Measurements from ENCODE around the gene MAST2.
A peak's percentile ranks its signal among the peaks of the same experiment; 100 is the strongest.

MAST2 gene

DNA sequence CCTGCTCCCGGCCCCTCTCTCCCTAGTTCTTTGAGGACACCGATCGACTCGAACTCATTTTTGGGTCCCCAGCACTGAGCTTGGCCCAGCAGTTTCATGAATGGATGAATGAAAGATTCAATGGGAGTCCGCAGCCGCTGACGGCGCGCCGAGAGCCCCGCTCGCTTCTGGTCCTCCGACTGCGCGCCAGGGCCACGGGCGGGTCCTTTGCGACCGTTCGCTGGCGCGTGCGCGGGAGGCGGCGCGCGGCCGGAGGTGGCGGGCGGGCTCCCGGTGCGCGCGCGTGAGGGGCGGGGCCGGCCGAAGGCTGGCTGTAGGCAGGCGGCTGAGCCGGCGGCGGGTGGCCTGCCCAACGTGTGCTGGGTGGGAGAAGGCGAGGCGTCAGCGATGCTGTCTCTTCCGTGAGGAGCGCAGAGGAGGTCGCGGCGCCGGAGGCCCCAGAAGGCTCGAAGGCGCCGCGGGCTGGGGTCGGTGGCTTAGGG is at the start of gene MAST2:
Gene MAST2, plus strand, starts transcription at position 314 of the 482 bp plus-strand sequence. CDS start 284 bp downstream, outside the sequence.
- peak; percentile 92 for DNase-seq

DNA sequence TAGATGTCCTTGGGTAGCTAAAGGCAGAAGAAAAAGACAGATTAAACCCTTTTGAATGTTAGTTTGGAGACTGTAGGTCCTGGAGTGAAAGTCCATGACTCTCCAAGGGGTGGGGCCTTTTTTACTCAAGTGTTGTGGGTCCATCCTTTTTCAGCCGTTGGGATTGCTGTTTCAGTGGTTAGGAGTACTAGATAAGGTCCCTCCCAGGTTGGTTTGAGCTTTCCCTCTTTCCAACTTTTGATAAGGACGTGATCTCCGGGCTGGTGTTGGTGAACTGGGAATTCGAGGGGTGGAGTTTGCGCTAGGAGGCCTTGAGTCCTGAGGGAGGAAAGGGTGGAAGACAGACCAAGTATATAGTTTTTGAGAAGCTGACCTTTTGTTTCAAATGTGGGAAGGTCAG is 47.7 kb upstream of the MAST2 start:
- no peak for DNase-seq

GRCh38 chr1:45762291-45762690 is 41.1 kb upstream of the MAST2 start:
- DNase-seq, result no peak

- no peak for DNase-seq
These were observed 37.2 kb upstream of the MAST2 start for GRCh38 chr1:45765999-45766792.

DNA sequence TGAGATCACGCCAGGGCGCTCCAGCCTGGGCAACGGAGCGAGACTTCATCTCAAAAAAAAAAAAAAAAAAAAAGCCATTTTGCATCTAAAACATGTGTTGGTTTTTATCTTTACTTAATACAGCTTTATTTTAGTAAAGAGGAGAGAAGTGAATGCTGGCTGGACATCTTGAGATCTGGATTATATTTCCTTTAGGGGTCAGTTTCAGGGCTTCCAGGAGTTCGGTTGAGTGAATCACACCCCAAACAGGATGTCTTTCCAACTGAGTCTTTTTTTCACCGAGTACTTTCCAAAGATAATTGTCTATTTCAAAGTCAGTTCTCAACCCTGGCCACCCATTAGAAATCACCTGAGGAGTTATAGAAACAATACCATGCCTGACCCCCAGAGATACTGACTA is 36.4 kb upstream of the MAST2 start:
- no peak for DNase-seq

- DNase-seq, result no peak
These were observed 34.0 kb upstream of the MAST2 start for GRCh38 chr1:45769261-45769932.

DNA sequence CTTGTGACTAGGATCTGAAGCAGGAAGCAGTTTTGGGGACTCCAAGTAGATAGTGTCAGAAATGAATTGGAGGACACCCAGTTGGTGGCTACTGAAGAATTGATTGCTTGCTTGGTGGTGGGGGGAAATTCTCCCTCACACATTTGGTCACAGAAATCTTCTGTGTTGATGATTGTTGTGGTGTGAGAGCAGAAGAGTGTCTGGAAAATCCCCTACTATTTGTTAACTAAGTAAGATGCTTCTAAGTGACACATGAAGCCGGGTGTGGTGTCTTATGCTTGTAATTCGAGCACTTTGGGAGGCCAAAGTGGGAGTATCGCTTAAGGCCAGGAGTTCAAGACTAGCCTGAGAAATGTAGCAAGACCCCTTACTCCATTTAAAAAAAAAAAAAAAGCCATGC is 30.4 kb upstream of the MAST2 start:
- no peak for DNase-seq

DNA sequence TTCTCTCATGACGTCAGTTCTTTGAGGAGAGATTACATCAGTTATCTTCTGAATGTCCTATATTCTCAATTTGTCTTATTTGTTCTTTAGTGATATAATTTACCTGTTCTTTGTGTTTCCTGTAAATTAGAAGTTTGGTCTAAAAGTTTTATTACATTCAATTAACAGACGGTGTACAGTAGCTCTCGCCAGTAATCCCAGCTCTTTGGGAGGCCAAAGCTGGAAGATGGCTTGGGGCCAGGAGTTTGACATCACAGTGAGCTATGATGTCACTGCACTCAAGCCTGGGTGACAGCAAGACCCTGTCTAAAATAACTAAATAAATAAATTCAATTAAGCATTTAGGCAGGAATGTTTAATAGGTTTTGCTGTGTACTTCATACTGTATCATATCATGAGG is 27.6 kb upstream of the MAST2 start:
- DNase-seq, result no peak

DNA sequence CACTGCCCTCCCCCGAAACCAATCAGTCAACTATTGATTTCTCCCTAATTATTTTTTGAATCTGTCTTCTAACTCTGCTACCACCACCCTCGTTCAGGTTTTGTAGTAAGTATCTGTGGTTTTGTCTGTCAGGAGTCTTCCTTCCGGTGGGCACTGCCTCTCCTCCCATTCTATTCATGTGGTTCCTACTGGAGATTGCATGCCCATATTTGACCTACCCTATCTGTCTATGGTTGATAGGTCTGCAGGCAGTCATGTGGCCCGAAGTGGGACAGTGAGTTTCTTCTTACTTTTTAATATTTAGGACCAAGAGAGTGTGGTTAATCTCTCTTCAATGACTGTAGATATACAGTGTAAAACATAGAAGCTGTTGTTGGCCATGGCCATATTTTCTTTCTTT is 17.8 kb upstream of the MAST2 start:
- DNase-seq, result no peak

DNA sequence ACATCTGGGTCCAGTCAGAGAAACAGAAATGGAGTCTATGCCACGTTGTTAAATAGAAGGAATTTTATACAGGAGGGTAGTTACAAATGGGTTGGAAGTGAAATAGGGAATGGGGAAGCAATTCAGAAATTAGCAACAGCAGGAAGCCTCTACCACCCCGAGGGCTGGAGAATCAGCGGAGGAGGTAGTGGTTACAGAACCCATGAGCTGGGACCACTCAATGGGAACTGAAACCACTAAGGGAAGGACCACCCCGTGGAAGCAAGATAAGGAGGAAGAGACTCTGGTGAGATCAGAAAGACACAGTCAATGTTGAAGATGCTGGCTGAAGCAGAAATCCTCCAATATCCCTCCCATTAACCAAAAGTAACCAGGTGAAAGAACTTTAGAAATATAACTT is 15.5 kb upstream of the MAST2 start:
- no peak for DNase-seq

GRCh38 chr1:45789601-45790000 is 13.8 kb upstream of the MAST2 start:
- no peak for DNase-seq

- DNase-seq, result no peak
These were observed 10.7 kb upstream of the MAST2 start for GRCh38 chr1:45792744-45793143.

DNA sequence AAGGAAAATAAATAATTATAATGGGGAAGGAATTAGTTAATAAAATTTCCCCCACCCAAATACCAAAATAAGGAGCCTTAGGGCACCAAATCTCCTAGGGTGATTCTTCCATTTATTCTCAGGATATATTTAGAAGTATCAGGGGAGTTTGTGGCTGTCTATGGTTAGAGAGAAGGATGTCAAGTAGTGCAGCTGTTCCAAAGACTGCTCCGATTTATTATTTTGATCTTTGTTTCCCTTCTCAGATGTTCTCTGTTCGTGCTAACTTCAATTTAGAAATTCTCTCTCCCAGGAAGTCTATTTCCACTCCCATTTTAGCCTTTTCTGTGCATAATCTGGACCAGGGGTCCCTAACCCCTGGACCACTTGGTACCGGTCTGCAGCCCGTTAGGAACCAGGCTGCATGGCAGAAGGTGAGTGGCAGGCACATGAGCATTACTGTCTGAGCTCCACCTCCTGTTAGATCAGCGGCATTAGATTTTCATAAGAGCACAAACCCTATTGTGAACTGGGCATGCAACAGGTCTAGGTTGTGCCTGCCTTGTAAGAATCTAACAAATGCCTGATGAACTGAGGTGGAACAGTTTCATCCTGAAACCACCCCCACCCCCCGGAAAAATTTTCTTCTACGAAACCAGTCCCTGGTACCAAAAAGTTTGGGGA is 9.3 kb upstream of the MAST2 start:
- DNase-seq, result no peak

DNA sequence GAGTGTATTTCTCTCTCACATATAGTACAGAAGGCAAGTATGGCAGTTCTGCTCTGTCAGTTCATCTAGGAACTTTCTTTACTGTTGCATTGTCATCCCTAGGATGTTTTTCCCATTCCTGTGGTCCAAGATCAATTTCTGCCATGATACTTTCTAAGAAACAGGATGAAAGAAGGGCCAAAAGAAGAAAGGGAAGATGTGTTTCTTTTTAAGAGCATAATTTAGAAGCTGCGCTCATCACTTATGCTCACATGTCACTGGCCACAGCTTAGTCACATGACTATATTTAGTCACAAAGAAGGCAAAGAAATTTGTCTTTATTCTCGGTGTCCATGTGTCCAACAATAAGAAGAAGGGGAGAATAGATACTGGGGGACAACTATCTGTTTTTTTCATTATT is 7.0 kb upstream of the MAST2 start:
- no peak for DNase-seq

- DNase-seq, result no peak
These were observed 6.5 kb upstream of the MAST2 start for GRCh38 chr1:45796946-45797345.

DNA sequence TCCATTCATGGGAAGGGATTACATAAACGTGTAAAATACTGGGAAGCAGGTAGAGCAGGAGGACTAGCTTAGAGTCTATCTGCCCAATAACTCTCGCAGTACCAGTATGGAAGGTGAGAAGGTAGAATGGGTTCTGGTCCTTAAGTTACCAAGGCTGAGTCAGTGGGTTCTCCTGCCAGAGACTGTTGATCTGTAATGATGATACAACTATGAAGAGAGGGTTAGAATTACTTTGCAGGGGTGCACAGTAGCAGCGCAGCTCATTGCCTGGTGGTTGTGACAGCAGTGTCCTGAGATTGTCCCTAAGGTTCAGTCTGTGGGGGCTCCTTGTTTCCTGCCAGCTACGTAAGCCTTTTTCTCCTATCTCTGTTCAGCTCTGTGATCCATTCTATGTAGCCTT is 2.5 kb upstream of the MAST2 start:
- DNase-seq, result no peak

GRCh38 chr1:45802343-45803298 is 791 bp upstream of the MAST2 start:
- peak; percentile 86 for DNase-seq

GRCh38 chr1:45803781-45804668 is 613 bp downstream of the MAST2 start:
- peak; percentile 51 for DNase-seq

GRCh38 chr1:45804669-45804969 is 1.2 kb downstream of the MAST2 start:
- no peak for DNase-seq

- DNase-seq, result no peak
These were observed 2.7 kb downstream of the MAST2 start for GRCh38 chr1:45806129-45806528.

- no peak for DNase-seq
These were observed 6.3 kb downstream of the MAST2 start for GRCh38 chr1:45809761-45810160.

- no peak for DNase-seq
These were observed 11.4 kb downstream of the MAST2 start for GRCh38 chr1:45814776-45815175.
